Measurements from ENCODE around the gene DAO. TPM values are rescaled to one million over a fixed set of nuclear protein-coding genes. Genes with fewer than 3 reads are reported as not detected.
A peak's percentile ranks its signal among the peaks of the same experiment; 100 is the strongest.
"Not testable (repeated sequence)": the region's sequence is repeated elsewhere in the genome, so short reads cannot be mapped to it uniquely, and the experiment has no call there.

The DAO gene
- total RNA-seq, 1 experiment from 2014 or later, result not detected

GRCh38 chr12:108840605-108841332 is 39.1 kb upstream of the DAO start:
- H3K4me3 ChIP-seq (ENCODE audit: insufficient read depth, low read depth, low read length), result no peak overlapping the region
- no peaks in the 10 kb centered on the region; the same call in none of the 2 replicates for H3K36me3 ChIP-seq (replicated peaks; ENCODE audit: control insufficient read depth, insufficient read depth, low read length)
- H3K27me3 ChIP-seq (ENCODE audit: control insufficient read depth, insufficient read depth, low read length), result no peaks in the 10 kb centered on the region
- no peak for DNase-seq

- not testable (repeated sequence) for H3K4me3 ChIP-seq (ENCODE audit: insufficient read depth, low read depth, low read length); DNase-seq; H3K36me3 ChIP-seq (replicated peaks; ENCODE audit: control insufficient read depth, insufficient read depth, low read length); H3K27me3 ChIP-seq (ENCODE audit: control insufficient read depth, insufficient read depth, low read length)
Measured at GRCh38 chr12:108841825-108842224, 38.1 kb upstream of the DAO start.

GRCh38 chr12:108842361-108842760 is 37.5 kb upstream of the DAO start:
- Histone ChIP-seq H3K36me3 (replicated peaks; ENCODE audit: control insufficient read depth, insufficient read depth, low read length) (peaks cover 4% of the 10 kb centered on the region), H3K4me3 (ENCODE audit: insufficient read depth, low read depth, low read length) (no peak overlapping the region), H3K27me3 (ENCODE audit: control insufficient read depth, insufficient read depth, low read length) (no peaks in the 10 kb centered on the region)
- no peak for DNase-seq

- DNase-seq, result no peak
- Histone ChIP-seq H3K27me3 (ENCODE audit: control insufficient read depth, insufficient read depth, low read length) (no peaks in the 10 kb centered on the region), H3K36me3 (replicated peaks; ENCODE audit: control insufficient read depth, insufficient read depth, low read length) (peaks cover 5% of the 10 kb centered on the region), H3K4me3 (ENCODE audit: insufficient read depth, low read depth, low read length) (no peak overlapping the region)
Measured at GRCh38 chr12:108843187-108843586, 36.7 kb upstream of the DAO start.

- no peak for DNase-seq
- peaks cover 7% of the 10 kb centered on the region for H3K36me3 ChIP-seq (replicated peaks; ENCODE audit: control insufficient read depth, insufficient read depth, low read length)
- no peaks in the 10 kb centered on the region for H3K27me3 ChIP-seq (ENCODE audit: control insufficient read depth, insufficient read depth, low read length)
- H3K4me3 ChIP-seq (ENCODE audit: insufficient read depth, low read depth, low read length), result no peak overlapping the region
Measured at GRCh38 chr12:108845696-108846095, 34.2 kb upstream of the DAO start.

- H3K36me3 ChIP-seq (replicated peaks; ENCODE audit: control insufficient read depth, insufficient read depth, low read length), result peaks cover 7% of the 10 kb centered on the region
- no peak overlapping the region for H3K4me3 ChIP-seq (ENCODE audit: insufficient read depth, low read depth, low read length)
- DNase-seq, result no peak
- H3K27me3 ChIP-seq (ENCODE audit: control insufficient read depth, insufficient read depth, low read length), result no peaks in the 10 kb centered on the region
Measured at GRCh38 chr12:108846290-108846701, 33.6 kb upstream of the DAO start.

- H3K4me3 ChIP-seq (ENCODE audit: insufficient read depth, low read depth, low read length), result no peak overlapping the region
- H3K36me3 ChIP-seq (replicated peaks; ENCODE audit: control insufficient read depth, insufficient read depth, low read length), result peaks cover 7% of the 10 kb centered on the region
- DNase-seq, result no peak
- no peaks in the 10 kb centered on the region for H3K27me3 ChIP-seq (ENCODE audit: control insufficient read depth, insufficient read depth, low read length)
Measured at GRCh38 chr12:108847705-108848104, 32.2 kb upstream of the DAO start.

GRCh38 chr12:108849660-108850059 is 30.2 kb upstream of the DAO start:
- DNase-seq, result peak; percentile 60
- H3K4me3 ChIP-seq (ENCODE audit: insufficient read depth, low read depth, low read length), result no peak overlapping the region
- peaks cover 9% of the 10 kb centered on the region for H3K36me3 ChIP-seq (replicated peaks; ENCODE audit: control insufficient read depth, insufficient read depth, low read length)
- H3K27me3 ChIP-seq (ENCODE audit: control insufficient read depth, insufficient read depth, low read length), result no peaks in the 10 kb centered on the region

- H3K36me3 ChIP-seq (replicated peaks; ENCODE audit: control insufficient read depth, insufficient read depth, low read length), result peaks cover 9% of the 10 kb centered on the region
- no peaks in the 10 kb centered on the region for H3K27me3 ChIP-seq (ENCODE audit: control insufficient read depth, insufficient read depth, low read length)
- H3K4me3 ChIP-seq (ENCODE audit: insufficient read depth, low read depth, low read length), result no peak overlapping the region
- no peak for DNase-seq
Measured at GRCh38 chr12:108850854-108851573, 28.9 kb upstream of the DAO start.

GRCh38 chr12:108852674-108853309 is 27.1 kb upstream of the DAO start:
- H3K4me3 ChIP-seq (ENCODE audit: insufficient read depth, low read depth, low read length), result no peak overlapping the region
- no peak for DNase-seq
- peaks cover 5% of the 10 kb centered on the region for H3K36me3 ChIP-seq (replicated peaks; ENCODE audit: control insufficient read depth, insufficient read depth, low read length)
- H3K27me3 ChIP-seq (ENCODE audit: control insufficient read depth, insufficient read depth, low read length), result no peaks in the 10 kb centered on the region

- H3K36me3 ChIP-seq (replicated peaks; ENCODE audit: control insufficient read depth, insufficient read depth, low read length), result peaks cover 3% of the 10 kb centered on the region
- H3K27me3 ChIP-seq (ENCODE audit: control insufficient read depth, insufficient read depth, low read length), result no peaks in the 10 kb centered on the region
- H3K4me3 ChIP-seq (ENCODE audit: insufficient read depth, low read depth, low read length), result no peak overlapping the region
- DNase-seq, result peak; percentile 12
Measured at GRCh38 chr12:108853426-108853825, 26.5 kb upstream of the DAO start.

- Histone ChIP-seq H3K4me3 (ENCODE audit: insufficient read depth, low read depth, low read length) (no peak overlapping the region), H3K27me3 (ENCODE audit: control insufficient read depth, insufficient read depth, low read length) (peaks cover 2% of the 10 kb centered on the region; the same call in 1 of the 2 replicates), H3K36me3 (replicated peaks; ENCODE audit: control insufficient read depth, insufficient read depth, low read length) (peaks cover 2% of the 10 kb centered on the region)
- DNase-seq, result peak; percentile 15
Measured at GRCh38 chr12:108853981-108854446, 25.9 kb upstream of the DAO start.

GRCh38 chr12:108854451-108855283 is 25.2 kb upstream of the DAO start:
- peaks cover 2% of the 10 kb centered on the region; the same call in 1 of the 2 replicates for H3K27me3 ChIP-seq (ENCODE audit: control insufficient read depth, insufficient read depth, low read length)
- H3K36me3 ChIP-seq (replicated peaks; ENCODE audit: control insufficient read depth, insufficient read depth, low read length), result peaks cover 2% of the 10 kb centered on the region
- DNase-seq, result no peak
- H3K4me3 ChIP-seq (ENCODE audit: insufficient read depth, low read depth, low read length), result no peak overlapping the region

Measured in H7 (cell line).